ENCODE measurements around the gene PTPRS.

PTPRS gene

GRCh38 chr19:5354403-5354802 lies 13.8 kb upstream of the PTPRS start:
- no peak for FAIRE-seq

GRCh38 chr19:5352229-5352763 lies 11.7 kb upstream of the PTPRS start:
- FAIRE-seq, result no peak

GRCh38 chr19:5351731-5352228 lies 11.2 kb upstream of the PTPRS start:
- no peak for FAIRE-seq

GRCh38 chr19:5349041-5349440 lies 8.4 kb upstream of the PTPRS start:
- FAIRE-seq, result no peak

GRCh38 chr19:5345895-5346386 lies 5.3 kb upstream of the PTPRS start:
- no peak for FAIRE-seq

- no peak for FAIRE-seq
These were observed 3.2 kb upstream of the PTPRS start for GRCh38 chr19:5343848-5344247.

- no peak for FAIRE-seq
These were observed 2.1 kb upstream of the PTPRS start for GRCh38 chr19:5342573-5343201.

GRCh38 chr19:5341981-5342380 lies 1.4 kb upstream of the PTPRS start:
- no peak for FAIRE-seq

- no peak for FAIRE-seq
These were observed 822 bp upstream of the PTPRS start for GRCh38 chr19:5341448-5341820.

GRCh38 chr19:5339950-5340636 lies 519 bp downstream of the PTPRS start:
- FAIRE-seq, result no peak

GRCh38 chr19:5339198-5339949 lies 1.2 kb downstream of the PTPRS start:
- no peak for FAIRE-seq

- no peak for FAIRE-seq
These were observed 1.9 kb downstream of the PTPRS start for GRCh38 chr19:5338656-5339197.

GRCh38 chr19:5337708-5338655 lies 2.6 kb downstream of the PTPRS start:
- FAIRE-seq, result no peak

GRCh38 chr19:5337126-5337525 lies 3.5 kb downstream of the PTPRS start:
- no peak for FAIRE-seq

GRCh38 chr19:5336195-5336965 lies 4.2 kb downstream of the PTPRS start:
- FAIRE-seq, result no peak

- no peak for FAIRE-seq
These were observed 5.0 kb downstream of the PTPRS start for GRCh38 chr19:5335593-5335992.

GRCh38 chr19:5334824-5335500 lies 5.7 kb downstream of the PTPRS start:
- FAIRE-seq, result no peak

GRCh38 chr19:5334366-5334739 lies 6.3 kb downstream of the PTPRS start:
- no peak for FAIRE-seq

- FAIRE-seq, result no peak
These were observed 6.8 kb downstream of the PTPRS start for GRCh38 chr19:5333581-5334365.

- no peak for FAIRE-seq
These were observed 8.1 kb downstream of the PTPRS start for GRCh38 chr19:5332501-5332900.
